ENCODE measurements around the gene LAMTOR4.
"Not testable (repeated sequence)": the region's sequence is repeated elsewhere in the genome, so short reads cannot be mapped to it uniquely, and the experiment has no call there.

Gene LAMTOR4

DNA sequence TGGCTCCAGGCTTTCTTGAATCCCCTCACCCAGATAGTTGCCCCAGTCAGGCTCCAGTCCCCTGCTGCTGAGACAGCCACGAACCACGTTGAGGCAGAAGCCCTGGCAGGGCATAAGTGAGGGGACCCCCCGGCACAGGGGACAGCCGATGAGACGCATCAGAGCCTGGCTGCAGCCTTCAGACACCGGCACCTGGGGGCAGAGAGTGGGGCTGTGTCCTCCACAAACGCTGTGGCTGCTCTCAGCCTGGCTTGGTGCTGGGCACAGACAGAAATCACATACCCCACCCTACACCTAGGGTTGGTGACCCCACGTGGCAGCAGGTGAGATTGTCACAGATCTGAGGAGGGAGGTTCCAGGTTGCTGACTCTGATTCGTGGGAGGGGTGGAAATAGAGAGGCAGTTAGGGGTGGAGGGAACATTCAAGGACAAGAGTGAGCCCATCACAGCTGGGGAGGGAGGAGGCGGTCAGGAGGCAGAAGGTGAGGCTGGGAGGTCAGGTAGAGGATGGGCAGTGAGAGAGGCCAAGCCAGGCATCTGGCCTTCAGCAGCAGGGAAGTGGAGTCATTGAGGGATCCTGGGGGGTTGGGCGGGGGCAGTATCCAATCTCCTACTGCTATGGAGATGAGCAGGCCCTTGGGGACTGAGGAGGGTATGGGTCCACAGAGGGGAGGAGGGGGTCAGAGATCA, 25.2 kb downstream of the LAMTOR4 start:
- FAIRE-seq: no peak

DNA sequence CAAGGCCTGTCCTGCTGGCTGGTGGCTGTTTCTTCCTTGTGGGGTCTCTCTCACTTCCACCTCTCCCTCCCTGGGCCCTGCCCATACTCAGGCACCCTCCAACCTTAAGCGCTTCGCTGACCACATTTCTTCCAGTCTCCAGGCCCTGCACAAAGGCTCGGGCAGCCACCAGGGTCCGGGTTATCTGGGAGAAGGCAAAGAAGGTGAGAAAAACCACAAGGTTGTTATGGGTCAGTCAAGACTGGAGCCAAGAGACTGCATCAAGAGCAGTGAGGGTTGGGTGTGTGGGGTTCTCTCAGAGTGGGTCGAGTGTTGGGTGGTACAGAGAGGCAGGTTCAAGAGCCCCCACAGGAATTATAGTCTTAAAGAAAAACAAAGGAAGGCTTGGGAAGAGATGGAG, 25.9 kb downstream of the LAMTOR4 start:
- FAIRE-seq: no peak

DNA sequence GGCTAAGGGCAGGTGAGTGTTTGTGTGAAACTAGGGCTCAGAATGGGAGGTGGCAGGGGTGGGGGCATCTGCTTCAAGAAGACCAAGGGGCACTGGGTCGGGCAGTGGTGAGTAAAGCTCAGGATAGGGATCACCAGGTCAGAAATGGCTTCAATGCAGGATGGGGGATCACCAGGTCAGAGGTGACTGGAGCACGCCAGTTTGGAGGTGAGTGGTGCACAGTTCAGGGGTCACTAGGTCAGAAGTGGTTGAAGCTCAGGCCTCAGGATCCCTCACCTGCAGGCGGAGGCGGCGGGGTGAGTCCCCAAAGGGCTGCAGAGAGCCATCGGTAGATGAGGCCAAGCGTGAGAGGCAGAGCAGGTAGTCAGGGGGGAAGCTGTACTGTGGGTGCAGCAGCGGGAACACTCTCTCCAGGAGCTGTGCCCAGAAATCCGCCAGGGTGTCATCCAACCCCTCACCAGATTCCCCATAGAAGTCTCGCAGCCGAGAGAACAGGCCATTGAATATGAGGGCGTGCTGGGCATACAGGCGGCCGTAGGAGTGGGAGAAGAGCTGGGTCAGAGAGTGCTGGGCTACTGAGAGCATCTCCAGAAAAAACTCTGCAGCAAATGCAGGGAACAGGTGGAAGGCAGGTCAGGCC, 26.7 kb downstream of the LAMTOR4 start:
- FAIRE-seq: no peak

DNA sequence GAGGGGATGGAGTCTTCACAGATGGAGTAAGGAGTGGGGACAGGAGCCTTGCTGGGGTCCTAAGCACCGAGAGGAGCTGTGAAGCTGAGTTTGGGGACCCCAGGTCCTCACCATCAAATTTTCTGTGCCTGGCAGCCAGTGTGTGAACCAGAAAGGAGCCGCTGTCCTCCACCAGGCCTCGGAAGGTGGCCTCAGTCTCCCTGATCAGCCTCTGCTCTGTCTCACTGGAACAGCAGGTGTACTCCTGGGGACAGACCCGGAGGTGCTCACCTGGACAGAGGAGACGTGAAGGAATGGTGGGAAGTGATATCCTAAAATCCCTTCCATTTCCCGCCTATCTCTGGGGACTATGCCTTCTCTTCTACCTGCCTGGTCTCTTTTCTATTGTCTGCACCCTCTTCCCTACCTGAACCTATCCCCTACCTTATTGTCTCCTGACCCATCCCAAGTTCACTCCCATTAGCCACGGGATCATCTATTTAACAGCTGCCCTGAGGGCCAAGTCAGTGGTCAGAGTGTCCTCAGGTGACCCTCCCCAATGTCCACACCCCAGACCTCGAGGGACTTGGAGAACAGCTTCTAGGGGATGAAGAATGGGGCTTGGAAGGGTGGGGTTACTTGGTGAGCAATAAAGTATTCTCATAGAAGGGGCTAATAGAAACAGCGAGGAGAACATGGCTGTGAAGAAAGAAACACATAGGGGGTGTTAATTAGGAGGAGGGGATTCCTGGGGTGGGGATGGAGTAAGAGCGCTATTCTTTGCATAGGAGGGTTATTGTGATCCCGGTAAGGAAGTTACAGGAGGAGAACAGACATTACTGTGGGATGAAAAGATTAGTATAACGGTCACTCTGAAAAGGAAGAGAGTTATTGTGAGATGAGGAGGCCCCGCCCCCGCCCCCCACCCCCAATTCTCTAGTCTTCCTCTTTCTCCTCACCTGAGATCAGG, 27.7 kb downstream of the LAMTOR4 start:
- no peak for FAIRE-seq

DNA sequence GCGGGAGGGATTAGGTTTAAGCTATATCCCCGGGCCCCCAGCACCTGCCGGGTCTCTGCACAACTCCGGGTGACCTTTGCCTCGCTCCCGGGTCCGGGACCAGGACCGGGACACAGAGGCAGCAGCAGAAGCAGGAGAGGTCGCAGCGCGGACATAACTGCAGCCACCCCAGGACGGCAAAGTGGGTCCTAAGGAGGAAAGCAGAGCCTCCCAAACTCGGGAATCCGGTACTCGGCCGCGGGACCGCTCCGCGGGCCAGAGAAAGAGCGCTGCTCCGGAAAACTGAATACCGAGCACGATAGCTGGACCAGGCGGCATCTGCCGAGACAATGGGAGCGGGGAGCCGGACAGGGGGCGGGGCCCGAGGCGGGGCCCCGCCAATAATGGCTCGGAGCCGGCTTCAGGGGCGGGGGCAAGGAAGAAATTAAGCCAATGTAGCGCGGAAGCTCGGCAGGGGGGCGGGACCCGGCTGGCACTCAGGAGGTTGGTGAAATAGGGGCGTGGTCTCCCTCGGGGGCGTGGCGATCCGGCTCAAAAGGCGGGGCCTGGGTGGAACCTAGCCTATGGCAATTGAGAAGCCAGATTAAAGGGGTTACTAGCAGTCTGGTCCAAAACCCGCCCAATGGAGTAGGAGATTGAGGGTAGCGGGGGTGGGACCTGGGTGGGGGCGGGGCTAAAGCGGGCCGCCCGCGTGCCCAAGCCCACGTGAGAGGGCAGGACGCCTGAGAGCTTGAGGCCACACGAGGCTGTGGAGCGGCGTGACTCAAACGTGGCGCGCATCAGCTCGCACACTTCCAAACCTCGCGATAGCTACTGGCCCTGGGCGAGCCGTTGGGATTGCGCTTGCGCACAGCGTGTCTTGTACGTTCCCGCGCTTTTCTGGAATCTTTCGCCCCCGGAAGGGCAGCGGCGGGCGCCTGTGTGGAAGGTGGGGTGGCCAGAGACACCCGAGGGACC, 28.6 kb downstream of the LAMTOR4 start, which contains the start of the genes GPC2 and STAG3:
TSS of gene GPC2 (minus strand) at position 337 of the 957 bp plus-strand sequence. CDS start at position 155, 182 bp downstream.
TSS of gene STAG3 (plus strand) at position 874 of the 957 bp plus-strand sequence. CDS start 2,639 bp downstream, outside the sequence.
- peak; percentile 93 for FAIRE-seq

DNA sequence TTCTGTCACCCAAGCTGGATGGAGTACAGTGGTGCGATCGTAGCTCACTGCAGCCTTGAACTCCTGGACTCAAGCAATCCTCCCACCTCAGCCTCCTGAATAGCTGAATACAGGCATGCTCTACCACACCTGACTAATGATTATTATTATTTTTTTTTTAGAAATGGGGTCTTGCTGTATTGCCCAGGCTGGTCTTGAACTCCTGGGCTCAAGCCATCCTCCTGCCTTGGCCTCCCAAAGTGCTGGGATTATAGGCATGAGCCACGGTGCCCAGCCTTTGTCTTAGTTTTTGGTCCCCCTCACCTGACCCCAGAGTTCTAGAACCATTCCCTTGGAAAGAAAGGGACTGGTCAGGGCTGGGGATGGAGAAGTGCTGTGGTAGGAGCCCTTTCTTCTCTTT, 31.4 kb downstream of the LAMTOR4 start:
- not testable (repeated sequence) for FAIRE-seq

DNA sequence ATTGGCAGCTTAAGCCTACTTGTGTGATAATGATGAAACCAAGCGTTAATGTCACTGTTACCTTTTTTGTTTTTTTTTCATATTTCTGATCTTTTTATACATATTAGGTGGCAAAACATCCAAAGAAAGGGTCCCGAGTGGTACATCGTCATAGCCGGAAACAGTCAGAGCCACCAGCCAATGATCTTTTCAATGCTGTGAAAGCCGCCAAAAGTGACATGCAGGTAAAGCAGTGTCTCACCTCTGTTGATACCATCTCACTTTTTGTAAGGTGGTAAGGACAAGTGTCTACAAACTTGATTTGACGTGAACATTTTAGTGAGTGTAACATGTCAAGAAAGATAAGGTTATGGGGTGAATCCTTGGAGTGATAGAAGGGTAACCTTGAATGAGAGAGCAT, 33.9 kb downstream of the LAMTOR4 start:
- not testable (repeated sequence) for FAIRE-seq

DNA sequence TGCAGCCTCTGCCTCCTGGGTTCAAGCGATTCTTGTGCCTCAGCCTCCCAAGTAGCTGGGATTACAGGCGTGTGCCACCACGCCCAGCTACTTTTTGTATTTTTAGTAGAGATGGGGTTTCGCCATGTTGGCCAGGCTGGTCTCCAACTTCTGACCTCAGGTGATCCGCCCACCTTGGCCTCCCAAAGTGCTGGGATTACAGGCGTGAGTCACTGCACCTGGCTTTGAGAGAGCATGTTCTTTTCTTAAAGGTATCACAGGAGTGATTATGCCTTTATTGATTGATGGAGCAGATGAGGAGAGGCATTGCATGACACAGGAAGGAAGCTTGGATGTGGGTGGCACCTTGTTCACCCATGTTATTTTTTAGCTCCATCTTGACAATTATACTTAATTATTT, 34.4 kb downstream of the LAMTOR4 start:
- FAIRE-seq: not testable (repeated sequence)

DNA sequence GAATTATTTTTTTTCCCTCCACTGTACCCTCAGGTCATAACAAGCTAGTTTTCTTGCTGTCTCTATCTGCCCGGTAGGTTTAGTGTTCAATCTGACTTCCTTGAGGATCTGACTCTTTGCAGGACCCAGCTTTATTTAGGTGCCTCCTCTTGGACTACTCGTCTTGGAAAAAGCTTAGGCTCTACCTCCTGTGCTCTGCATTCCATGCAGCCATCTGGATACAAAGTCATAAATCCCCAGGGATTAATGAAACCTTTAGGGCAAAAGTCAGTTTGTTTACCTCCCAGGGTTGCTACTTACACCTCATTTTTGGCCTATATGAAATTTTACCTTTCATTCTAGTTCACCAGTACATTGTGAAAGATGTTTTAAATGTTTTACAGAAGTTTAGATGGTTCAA, 37.0 kb downstream of the LAMTOR4 start:
- FAIRE-seq: no peak

DNA sequence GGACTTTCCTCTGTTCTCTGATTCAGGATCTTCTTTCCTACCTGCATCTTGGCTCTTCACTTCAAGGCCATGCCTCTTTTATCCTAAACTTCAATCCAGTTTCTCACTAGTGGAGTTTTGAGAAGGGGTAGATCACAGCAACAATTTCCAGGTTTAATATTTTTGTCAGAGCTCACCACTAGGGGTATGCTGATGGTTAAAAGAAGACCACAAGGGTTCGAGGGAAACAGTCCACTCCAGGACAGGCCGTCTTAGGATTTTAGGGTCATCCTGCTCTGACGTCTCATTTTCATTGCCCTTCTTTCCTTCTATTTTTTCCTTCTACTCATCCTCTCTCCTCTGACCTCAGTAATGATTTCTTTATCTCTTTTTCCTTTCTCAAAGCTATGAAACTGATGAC, 40.3 kb downstream of the LAMTOR4 start:
- FAIRE-seq: no peak

DNA sequence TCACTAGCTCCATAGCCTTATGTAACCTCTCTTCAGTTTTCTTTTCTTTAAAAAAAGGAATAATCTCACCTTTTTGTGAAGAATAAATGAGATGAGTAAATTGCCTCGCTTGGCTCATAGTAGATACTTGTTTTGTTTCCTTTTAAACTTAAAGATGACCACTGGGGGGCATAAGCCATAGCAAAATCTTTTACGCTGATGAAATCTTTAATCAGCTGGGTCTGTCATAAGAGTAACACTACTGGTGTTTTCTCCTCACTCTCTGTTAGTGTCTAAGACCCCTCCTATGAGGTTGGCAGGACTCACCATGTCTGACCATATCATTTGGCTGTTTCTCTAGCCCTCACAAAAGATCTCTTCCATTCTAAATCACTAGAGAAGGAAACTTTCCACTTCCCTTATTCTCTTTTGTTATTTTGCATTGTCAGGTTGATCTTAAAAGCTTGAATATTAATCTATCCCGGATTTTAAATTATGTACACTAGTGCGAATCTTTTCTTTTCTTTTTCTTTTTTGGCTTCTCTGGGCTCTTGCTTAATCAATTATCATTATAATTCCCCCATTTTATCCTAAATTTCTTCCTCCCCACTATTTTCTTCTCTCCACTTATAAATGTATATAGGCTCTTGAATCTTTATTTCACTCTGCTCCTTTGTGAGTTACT, 41.5 kb downstream of the LAMTOR4 start:
- peak; percentile 31 for FAIRE-seq

DNA sequence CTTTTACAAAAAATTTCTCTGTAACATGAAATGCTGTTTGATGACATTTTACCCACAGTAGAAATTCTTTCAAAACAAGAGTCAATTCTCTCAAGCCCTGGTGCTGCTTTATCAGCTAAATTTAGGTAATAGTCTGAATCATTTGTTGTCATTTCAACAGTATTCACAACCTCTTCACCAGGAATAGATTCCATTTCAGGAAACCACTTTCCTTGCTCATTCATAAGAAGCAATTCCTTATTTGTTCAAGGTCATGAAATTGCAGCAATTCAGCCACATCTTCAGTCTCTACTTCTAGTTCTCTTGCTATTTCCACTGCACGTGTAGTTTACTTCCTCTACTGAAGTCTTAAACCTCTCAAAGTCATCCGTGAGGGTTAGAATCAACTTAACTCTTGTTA, 43.1 kb downstream of the LAMTOR4 start:
- no peak for FAIRE-seq

DNA sequence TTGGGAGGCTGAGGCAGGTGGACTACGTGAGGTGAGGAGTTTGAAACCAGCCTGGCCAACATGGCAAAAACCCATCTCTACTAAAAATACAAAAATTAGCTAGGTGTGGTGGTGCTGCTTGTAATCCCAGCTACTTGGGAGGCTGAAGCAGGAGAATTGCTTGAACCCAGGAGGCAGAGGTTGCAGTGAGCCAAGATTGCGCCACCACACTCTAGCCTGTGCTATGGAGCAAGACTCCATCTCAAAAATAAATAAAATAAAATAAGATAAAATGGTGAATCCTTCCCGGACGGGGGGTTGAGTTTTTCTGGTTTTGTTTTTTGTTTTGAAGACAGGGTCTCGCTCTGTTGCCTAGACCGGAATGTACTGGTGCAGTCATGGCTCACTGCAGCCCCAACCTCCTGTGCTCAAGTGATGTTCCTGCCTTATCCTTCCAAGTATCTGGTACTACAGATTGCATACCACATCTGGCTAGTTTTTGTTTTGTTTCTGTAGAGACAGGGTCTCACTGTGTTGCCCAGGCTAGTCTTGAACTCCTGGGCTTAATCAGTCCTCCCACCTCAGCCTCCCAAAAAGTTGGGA, 43.7 kb downstream of the LAMTOR4 start:
- not testable (repeated sequence) for FAIRE-seq

DNA sequence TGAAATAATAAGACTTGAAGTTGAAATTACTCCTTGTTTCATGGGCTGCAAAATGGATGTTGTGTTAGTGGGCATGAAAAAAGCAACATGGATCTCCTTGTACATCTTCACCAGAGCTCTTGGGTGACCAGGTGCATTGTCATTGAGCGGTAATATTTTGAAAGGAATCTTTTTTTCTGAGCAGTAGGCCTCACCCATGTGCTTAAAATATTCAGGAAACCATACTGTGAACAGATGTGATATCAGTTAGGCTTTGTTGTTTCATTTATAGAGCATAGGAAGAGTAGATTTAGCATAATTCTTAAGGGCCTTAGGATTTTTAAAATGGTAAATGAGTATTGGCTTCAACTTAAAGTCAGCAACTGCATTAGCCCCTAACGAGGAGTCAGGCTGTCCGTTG, 44.3 kb downstream of the LAMTOR4 start:
- no peak for FAIRE-seq

DNA sequence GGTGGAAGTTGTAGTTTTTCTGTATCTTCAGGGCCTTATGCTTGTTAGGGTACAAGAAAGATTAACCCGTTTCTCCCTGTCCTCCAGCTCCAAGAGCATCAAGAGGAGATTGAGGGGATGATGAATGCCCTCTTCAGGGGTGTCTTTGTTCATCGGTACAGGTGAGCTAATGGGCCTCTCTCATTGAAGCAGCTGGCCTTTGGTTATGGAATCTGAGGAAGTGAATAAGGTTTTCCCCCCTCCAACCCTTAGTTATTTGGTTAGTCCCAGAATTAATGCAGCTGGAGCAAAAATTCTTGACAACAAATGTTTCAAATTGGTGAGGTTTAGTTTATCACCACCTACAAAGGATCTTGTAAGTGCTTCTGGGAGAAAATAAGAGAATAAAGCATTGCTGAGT, 46.5 kb downstream of the LAMTOR4 start:
- FAIRE-seq: no peak

DNA sequence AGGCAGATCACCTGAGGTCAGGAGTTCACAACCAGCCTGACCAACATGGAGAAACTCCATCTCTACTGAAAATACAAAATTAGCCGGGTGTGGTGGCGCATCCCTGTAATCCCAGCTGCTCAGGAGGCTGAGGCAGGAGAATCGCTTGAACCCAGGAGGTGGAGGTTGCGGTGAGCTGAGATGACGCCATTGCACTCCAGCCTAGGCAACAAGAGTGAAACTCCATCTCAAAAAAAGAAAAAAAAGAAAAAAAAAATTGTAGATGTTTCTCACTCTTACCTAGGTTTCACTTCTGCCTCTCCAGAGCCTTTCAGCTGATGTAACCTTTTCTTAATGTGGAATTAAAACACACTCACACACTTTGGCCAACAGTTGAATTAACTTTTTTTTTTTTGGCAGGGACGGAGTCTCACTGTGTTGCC, 47.2 kb downstream of the LAMTOR4 start:
- FAIRE-seq: not testable (repeated sequence)

DNA sequence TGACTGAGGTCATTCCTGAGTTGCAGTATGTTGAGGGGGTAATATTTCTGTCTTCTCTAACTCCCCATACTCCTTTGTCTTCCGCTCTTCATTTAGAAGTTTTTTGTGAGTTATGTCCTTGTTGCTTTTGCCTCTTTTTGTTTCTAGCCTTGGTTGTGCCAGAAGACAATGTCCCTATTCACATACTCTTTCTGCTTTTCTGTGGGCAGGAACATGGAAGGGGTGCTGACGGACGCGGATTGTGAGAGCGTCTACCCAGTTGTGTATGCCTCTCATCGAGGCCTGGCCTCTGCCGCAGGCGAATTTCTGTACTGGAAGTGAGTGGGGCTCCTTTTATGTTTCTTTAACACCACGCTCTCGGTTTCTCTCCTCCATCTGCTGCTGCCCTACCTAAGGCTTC, 49.5 kb downstream of the LAMTOR4 start:
- no peak for FAIRE-seq

DNA sequence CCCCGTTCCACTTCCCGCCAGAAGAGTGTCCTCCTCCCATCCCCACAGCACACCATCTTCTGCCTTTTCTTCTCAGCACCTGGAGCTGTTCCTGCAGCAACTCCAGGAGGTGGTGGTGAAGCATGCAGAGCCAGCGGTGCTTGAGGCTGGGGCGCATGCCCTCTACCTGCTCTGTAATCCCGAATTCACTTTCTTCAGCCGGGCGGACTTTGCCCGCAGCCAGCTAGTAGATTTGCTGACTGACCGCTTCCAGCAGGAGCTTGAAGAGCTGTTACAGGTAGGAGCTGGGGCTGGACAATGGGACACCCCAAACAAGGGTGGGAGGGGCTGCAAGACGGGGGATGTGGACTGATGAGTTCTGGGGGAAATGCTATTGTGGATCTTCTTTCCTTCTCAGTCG, 52.0 kb downstream of the LAMTOR4 start:
- FAIRE-seq: no peak

Data from TTC549 (cell line).